HCT116 (cell line): ENCODE results near the gene MGA.

ENCODE experiments used
- ATF3 ChIP-seq: IDR thresholded peaks from 2 replicates; pipeline ENCODE4 v1.6.1; 2012
- CTCF ChIP-seq, 3 experiments: fragments of 200-600 bp in 1 of 3; sonication (generic) in 1 of 3; IDR thresholded peaks in 2 of 3; conservative IDR thresholded peaks in 1 of 3; 2 replicates each; pipeline ENCODE4 v1.5.1; 2012 to 2017; ENCODE audit warnings: low read depth in 2 of 3, low read length in 2 of 3, antibody characterized with exemption in 1 of 3, borderline replicate concordance in 1 of 3, control low read depth in 1 of 3, mild to moderate bottlenecking in 1 of 3, mixed read lengths in 1 of 3, mixed run types in 1 of 3, moderate library complexity in 1 of 3; ENCODE audit not compliant: insufficient read depth in 1 of 3
- EZH2 ChIP-seq: fragments of 200-600 bp; sonication (generic); IDR thresholded peaks from 2 replicates; pipeline ENCODE4 v1.6.1; 2017; ENCODE audit warnings: antibody characterized with exemption, mixed run types
- EZH2phosphoT487 ChIP-seq: fragments of 200-600 bp; IDR thresholded peaks from 2 replicates; pipeline ENCODE4 v1.6.1; 2018; ENCODE audit warnings: antibody characterized with exemption, borderline replicate concordance
- JUND ChIP-seq: IDR thresholded peaks from 2 replicates; pipeline ENCODE4 v1.6.1; 2012
- POLR2A ChIP-seq: IDR thresholded peaks from 2 replicates; pipeline ENCODE4 v1.7.0; 2011; ENCODE audit warnings: borderline replicate concordance; ENCODE audit not compliant: insufficient read depth, insufficient read length; ENCODE audit errors: extremely low read depth
- POLR2AphosphoS5 ChIP-seq: IDR thresholded peaks from 2 replicates; pipeline ENCODE4 v1.6.1; 2011; ENCODE audit warnings: mild to moderate bottlenecking, low read depth, low read length, moderate library complexity
- RAD21 ChIP-seq: IDR thresholded peaks from 2 replicates; pipeline ENCODE4 v1.6.1; 2012; ENCODE audit warnings: low read depth, mild to moderate bottlenecking
- YY1 ChIP-seq: IDR thresholded peaks from 2 replicates; pipeline ENCODE4 v1.6.1; 2011; ENCODE audit warnings: low read length, low read depth, moderate library complexity, mild to moderate bottlenecking; ENCODE audit not compliant: insufficient replicate concordance; ENCODE audit errors: extremely low read depth
- ZFX ChIP-seq: fragments of 450-650 bp; IDR thresholded peaks from 2 replicates; pipeline ENCODE4 v1.6.1; 2017
- ZNF274 ChIP-seq: fragments of 200-500 bp; sonication (Bioruptor generic); IDR thresholded peaks from 2 replicates; pipeline ENCODE4 v1.6.1; 2014; ENCODE audit warnings: mild to moderate bottlenecking, low read depth, low read length, inconsistent platforms

- TF ChIP-seq CTCF (IDR thresholded peaks at IDR 0.05 in 2 of 3, conservative IDR thresholded peaks at IDR 0.05 in 1 of 3; ENCODE audit: borderline replicate concordance in 1 of 3, insufficient read depth in 1 of 3, low read depth in 2 of 3, low read length in 2 of 3), result no peak
- TF ChIP-seq ATF3, result no peak
- TF ChIP-seq YY1, result no peak
- no peak for TF ChIP-seq ZNF274
- no peak for TF ChIP-seq ZFX
- no peak for TF ChIP-seq POLR2A
- no peak for TF ChIP-seq EZH2
- TF ChIP-seq EZH2phosphoT487, result no peak
- TF ChIP-seq POLR2AphosphoS5, result no peak
- no peak for TF ChIP-seq JUND
- TF ChIP-seq RAD21, result no peak
Observed at GRCh38 chr15:41779662-41780157, 119.5 kb downstream of the MGA start.
